PFSK-1 (cell line): ENCODE data around the gene KCNH1.

Source experiments
- FOXP2 ChIP-seq: optimal IDR thresholded peaks from 2 replicates; pipeline ENCODE3; 2011; ENCODE audit warnings: borderline replicate concordance, control low read depth, inconsistent platforms; ENCODE audit not compliant: insufficient read depth; ENCODE audit errors: extremely low read length, extremely low read depth
- POLR2AphosphoS5 ChIP-seq: IDR thresholded peaks from 2 replicates; pipeline ENCODE4 v1.6.1; 2012; ENCODE audit warnings: low read depth, mild to moderate bottlenecking, control low read depth, low read length, moderate library complexity
- REST ChIP-seq, 2 experiments: IDR thresholded peaks; 2 replicates each; pipeline versions ENCODE4 v1.6.1 to v1.8.0; 2011 to 2012; ENCODE audit warnings: low read depth in 2 of 2, low read length in 2 of 2, control low read depth in 1 of 2, inconsistent platforms in 1 of 2, mild to moderate bottlenecking in 1 of 2, moderate library complexity in 1 of 2; ENCODE audit not compliant: insufficient read depth in 1 of 2
- SIN3A ChIP-seq: IDR thresholded peaks from 2 replicates; pipeline ENCODE4 v1.6.1; 2012; ENCODE audit warnings: mild to moderate bottlenecking, low read length, moderate library complexity, borderline replicate concordance; ENCODE audit not compliant: insufficient read depth
- TAF1 ChIP-seq: IDR thresholded peaks from 2 replicates; pipeline ENCODE4 v1.6.1; 2012; ENCODE audit warnings: low read length, control low read depth, borderline replicate concordance; ENCODE audit not compliant: insufficient read depth

Gene KCNH1

DNA sequence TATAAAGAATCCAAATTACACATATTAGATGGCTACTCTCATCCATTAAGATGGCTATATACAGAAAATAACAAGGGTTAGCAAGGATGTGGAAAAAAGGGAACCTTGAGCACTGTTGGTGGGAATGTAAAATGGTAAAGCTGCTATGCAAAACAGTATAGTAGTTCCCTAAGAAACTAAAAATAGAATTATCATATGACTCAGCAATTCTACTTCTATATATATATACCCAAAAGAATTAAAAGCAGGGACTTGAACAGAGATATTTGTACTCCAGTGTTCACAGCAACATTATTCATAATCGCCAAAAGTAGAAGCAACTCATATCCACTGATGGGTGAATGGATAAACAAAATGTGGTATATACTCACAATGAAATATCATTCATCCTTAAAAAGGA, 126.1 kb downstream of the KCNH1 start:
- TF ChIP-seq REST (IDR thresholded peaks at IDR 0.05; ENCODE audit: insufficient read depth in 1 of 2, low read depth in 2 of 2, low read length in 2 of 2) = no peak
- TF ChIP-seq FOXP2 = no peak
- no peak for TF ChIP-seq SIN3A

DNA sequence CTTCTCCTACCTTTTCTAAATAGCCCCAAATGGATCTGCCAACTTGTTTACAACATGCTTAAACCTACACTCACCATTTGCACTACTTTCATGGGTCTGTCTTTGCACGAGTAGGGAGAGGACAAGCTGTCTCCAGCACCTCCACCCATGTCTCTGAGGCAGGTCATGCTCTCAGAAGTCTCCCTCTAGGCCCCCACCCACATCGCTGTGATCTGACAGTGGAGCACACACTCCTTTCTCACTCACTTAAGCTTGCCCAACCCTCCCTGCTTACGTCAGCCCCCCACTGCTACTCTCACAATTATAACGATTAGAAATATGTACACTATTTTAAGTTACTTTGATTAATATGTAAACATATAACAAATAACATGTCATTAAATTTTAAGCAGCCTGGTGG, 141.1 kb downstream of the KCNH1 start:
- TF ChIP-seq TAF1 = no peak
- no peak for TF ChIP-seq SIN3A
- TF ChIP-seq POLR2AphosphoS5 = no peak

GRCh38 chr1:210989905-210990304, 144.0 kb downstream of the KCNH1 start:
- TF ChIP-seq TAF1 (no peak), SIN3A (no peak), POLR2AphosphoS5 (no peak), FOXP2 (no peak), REST (IDR thresholded peaks at IDR 0.05; ENCODE audit: insufficient read depth in 1 of 2, low read depth in 2 of 2, low read length in 2 of 2) (no peak)

- no peak for TF ChIP-seq REST (IDR thresholded peaks at IDR 0.05; ENCODE audit: insufficient read depth in 1 of 2, low read depth in 2 of 2, low read length in 2 of 2)
- TF ChIP-seq SIN3A = no peak
These were observed 152.5 kb downstream of the KCNH1 start for GRCh38 chr1:210981490-210981889.

DNA sequence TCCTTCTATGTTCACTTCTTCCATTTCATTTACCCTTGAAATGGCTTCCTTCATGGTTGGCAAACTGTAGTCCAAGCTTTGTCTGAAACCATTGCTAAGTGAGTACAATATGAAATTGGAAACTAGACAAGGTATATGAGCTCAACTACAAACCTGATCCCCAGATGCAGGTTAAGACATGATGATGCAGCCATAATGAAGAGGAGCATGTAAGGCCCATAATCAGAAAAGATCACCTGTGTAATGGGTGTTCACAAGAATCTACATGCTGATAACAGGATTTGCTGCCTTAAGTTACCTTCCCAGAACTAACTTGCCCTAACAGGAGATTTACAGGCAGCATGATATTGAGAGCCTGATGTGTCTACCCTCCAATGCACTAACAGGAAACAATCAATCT, 153.9 kb downstream of the KCNH1 start:
- TF ChIP-seq REST (IDR thresholded peaks at IDR 0.05; ENCODE audit: insufficient read depth in 1 of 2, low read depth in 2 of 2, low read length in 2 of 2) (no peak), FOXP2 (no peak), TAF1 (no peak), SIN3A (no peak), POLR2AphosphoS5 (no peak)
